Measurements from ENCODE around the gene ASPHD1.

GRCh38 chr16:29925105-29925756 lies 24.9 kb downstream of the ASPHD1 start:
- TF ChIP-seq USF1 (IDR thresholded peaks at IDR 0.05) (no peak), FOXM1 (IDR thresholded peaks at IDR 0.05; ENCODE audit: borderline replicate concordance, low read depth) (no peak)

Data from Ishikawa (cell line).